Pancreas (tissue), 10 donors: ENCODE measurements around the gene GIMAP4. TPM values are rescaled to one million over a fixed set of nuclear protein-coding genes. Genes with fewer than 3 reads are reported as not detected.
"Not testable (repeated sequence)": the region's sequence is repeated elsewhere in the genome, so short reads cannot be mapped to it uniquely, and the experiment has no call there.

ENCODE experiments used
- ATAC-seq, 4 donors: fragments of 200-7000 bp; cut with Tn5 transposase; one replicate each; pipeline versions ENCODE4 v1.8.0 to v1.9.1; 2020; ENCODE audit warnings: mild to moderate bottlenecking in 4 of 4, moderate library complexity in 4 of 4
- DNase-seq, 6 donors: peaks; one replicate each; pipeline ENCODE4 v3.0.0-alpha.2; 2020
- FAIRE-seq: peaks from 2 replicates; lab custom pipeline; 2012; peaks lifted over from hg19 to GRCh38; lab: Jason Lieb, UNC
- H3K27ac ChIP-seq, 4 donors: fragments of 200-600 bp; sonication (generic); 1 replicate in 3 of 4; 2 replicates in 1 of 4; pipeline versions ENCODE4 v1.5.0 to v1.8.0; 2020
- H3K27me3 ChIP-seq, 4 donors: fragments of 200-600 bp; one replicate each; pipeline ENCODE4 v1.8.0; 2021
- H3K36me3 ChIP-seq, 3 donors: fragments of 200-600 bp; sonication (generic) in 1 of 3; one replicate each; pipeline versions ENCODE4 v1.5.0 to v1.8.0; 2020 to 2021
- H3K4me1 ChIP-seq, 3 donors: fragments of 200-600 bp; one replicate each; pipeline ENCODE4 v1.8.0; 2021
- H3K4me3 ChIP-seq, 4 donors: fragments of 200-600 bp; sonication (generic) in 2 of 4; one replicate each; pipeline versions ENCODE4 v1.5.0 to v1.8.0; 2020 to 2021
- H3K9me3 ChIP-seq, 4 donors: fragments of 200-600 bp; one replicate each; pipeline ENCODE4 v1.8.0; 2021
- CTCF ChIP-seq, 4 donors: fragments of 200-600 bp; sonication (generic) in 3 of 4; IDR thresholded peaks; one replicate each; pipeline versions ENCODE4 v1.5.0 to v1.8.0; 2021; ENCODE audit warnings: antibody characterized with exemption in 4 of 4
- WGBS, 2 donors: extraction: QIAGEN DNeasy Blood & Tissue Kit; methylation state at CpG; one replicate each; pipeline ENCODE4 v1.1.7; 2013; 5-methylcytosine and 5-hydroxymethylcytosine counted together
- intact Hi-C, 3 donors: fragments of 100-400 bp; cut with DNase I; formaldehyde crosslinking; loops; one replicate each; pipeline versions ENCODE4 v1.11.1 to v1.14.2; 2022
- polyA plus RNA-seq, 2 donors: library from polyadenylated mRNA; stranded (reverse); fragments of 200-250 nt; gene quantifications; one replicate each; pipeline ENCODE4 v1.2.3, GENCODE V29; 2013
- total RNA-seq, 6 donors: library from RNA; stranded (reverse); fragmentation: NEBNext Ultra II Directional in 4 of 6; extraction: Animal tissue kit (Norgen Biotek cat#: 25700) in 4 of 6; gene quantifications; one replicate each; pipeline versions ENCODE4 v1.2.1 to v1.2.4, GENCODE V29; 2021 to 2023
- donor health status: healthy with polysubstance abuse.
- donor health status: DM: no; HTN: no; CAD: no; lungs with moderate emphysema.
- donor health status: DM: no; HTN: no; CAD: no.
- donor health status: control.
- donor health status: control.
- donor health status: Bipolar disorder and iron deficiency.
- donor health status: DM: yes; HTN: yes; CAD: no.
- donor health status: DM: no; HTN: no; CAD: no.
- donor health status: DM: no; HTN: no; CAD: no.
- donor health status: DM: yes; HTN: yes; CAD: no.

The GIMAP4 gene
- total and polyA plus RNA-seq, 8 donors: 3.1 to 15.3 (median 6.0) TPM

DNA sequence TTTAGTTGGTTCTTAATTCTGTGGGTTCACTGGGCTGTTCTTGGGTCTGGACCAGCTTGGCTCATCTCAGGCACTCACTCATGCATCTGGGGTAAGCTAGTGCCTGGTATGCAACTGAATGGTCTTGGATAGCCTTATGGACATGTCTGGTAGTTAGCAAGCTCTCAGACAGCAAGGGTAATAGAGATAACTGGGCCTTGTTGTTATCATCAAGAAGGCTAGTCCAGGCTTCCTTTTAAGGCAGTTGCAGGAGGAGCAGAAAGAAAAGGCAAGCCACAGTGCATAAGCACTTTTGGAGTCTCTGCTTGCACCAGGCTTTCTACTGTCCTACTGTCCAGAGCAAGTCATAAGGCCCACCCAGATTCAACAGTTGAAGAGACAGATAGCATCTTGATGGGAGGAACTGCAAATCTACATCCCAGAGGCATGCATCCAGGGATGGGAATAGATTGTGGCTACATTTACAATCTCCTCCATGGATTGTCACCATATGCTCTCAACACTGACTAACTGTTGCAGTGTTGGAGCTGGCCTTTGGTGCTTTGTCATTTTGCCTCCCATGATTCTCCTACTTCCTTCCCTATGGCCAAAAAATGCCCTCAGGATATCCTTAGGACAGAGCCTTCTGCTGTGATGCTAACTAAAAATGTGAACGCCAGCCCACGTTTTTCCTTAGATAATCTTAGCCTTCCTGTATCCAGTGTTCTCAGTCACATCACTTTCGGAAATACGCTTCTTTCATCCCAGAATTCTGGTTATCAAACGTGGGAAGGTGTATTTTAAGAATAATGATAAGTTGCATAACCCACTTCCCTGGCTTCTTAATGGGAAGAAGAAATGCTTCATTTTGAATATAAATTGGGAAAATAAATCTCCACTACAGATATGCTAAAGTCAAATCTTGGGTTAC lies 3.6 kb downstream of the GIMAP4 start:
- WGBS, 2 donors: 63 to 66% methylated on average over 5 of the region's 5 CpGs
- FAIRE-seq: no peak
- no peak overlapping the region for H3K4me3 ChIP-seq

GRCh38 chr7:150572496-150572895 lies 5.3 kb downstream of the GIMAP4 start:
- DNase-seq (no peak), ATAC-seq (no peak), FAIRE-seq (no peak)
- no peaks in the 10 kb centered on the region for H3K9me3 ChIP-seq
- H3K4me1 ChIP-seq: no peaks in the 10 kb centered on the region
- intact Hi-C loops: no loop called here
- no peak overlapping the region for H3K4me3 ChIP-seq
- WGBS, 2 donors: 79 to 87% methylated on average over 10 of the region's 10 CpGs
- H3K27ac ChIP-seq: no peak overlapping the region
- H3K27me3 ChIP-seq: no peaks in the 10 kb centered on the region
- no peaks in the 10 kb centered on the region for H3K36me3 ChIP-seq
- no peak for TF ChIP-seq CTCF (IDR thresholded peaks at IDR 0.05)

More for the DNA sequence above, 3.6 kb downstream of the GIMAP4 start:
- Histone ChIP-seq H3K36me3 (no peaks in the 10 kb centered on the region), H3K4me1 (no peaks in the 10 kb centered on the region), H3K27me3 (no peaks in the 10 kb centered on the region), H3K9me3 (no peaks in the 10 kb centered on the region), H3K27ac (no peak overlapping the region)
- ATAC-seq (no peak), DNase-seq (no peak)
- TF ChIP-seq CTCF (IDR thresholded peaks at IDR 0.05): no peak
- intact Hi-C loops: no loop called here

DNA sequence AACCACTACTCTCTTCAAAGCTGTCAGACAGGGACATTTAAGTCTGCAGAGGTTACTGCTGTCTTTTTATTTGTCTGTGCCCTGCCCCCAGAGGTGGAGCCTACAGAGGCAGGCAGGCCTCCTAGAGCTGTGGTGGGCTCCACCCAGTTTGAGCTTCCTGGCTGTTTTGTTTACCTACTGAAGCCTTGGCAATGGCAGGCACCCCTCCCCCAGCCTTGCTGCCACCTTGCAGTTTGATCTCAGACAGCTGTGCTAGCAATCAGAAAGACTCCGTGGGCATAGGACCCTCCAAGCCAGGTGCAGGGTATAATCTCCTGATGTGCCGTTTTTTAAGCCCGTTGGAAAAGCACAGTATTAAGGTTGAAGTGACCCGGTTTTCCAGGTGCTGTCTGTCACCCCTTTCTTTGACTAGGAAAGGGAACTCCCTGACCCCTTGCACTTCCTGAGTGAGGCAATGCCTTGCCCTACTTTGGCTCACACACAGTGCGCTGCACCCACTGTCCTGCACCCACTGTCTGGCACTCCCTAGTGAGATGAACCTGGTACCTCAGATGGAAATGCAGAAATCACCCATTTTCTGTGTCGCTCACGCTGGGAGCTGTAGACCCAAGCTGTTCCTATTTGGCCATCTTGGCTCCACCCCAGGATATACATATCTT lies 12.9 kb downstream of the GIMAP4 start:
- intact Hi-C loops, H3K4me3 ChIP-seq, ATAC-seq, H3K9me3 ChIP-seq, FAIRE-seq, DNase-seq, H3K4me1 ChIP-seq, H3K27me3 ChIP-seq, H3K36me3 ChIP-seq, H3K27ac ChIP-seq: not testable (repeated sequence)
- 53 to 65% methylated on average over 6 to 7 of the region's 7 CpGs for WGBS, 2 donors

DNA sequence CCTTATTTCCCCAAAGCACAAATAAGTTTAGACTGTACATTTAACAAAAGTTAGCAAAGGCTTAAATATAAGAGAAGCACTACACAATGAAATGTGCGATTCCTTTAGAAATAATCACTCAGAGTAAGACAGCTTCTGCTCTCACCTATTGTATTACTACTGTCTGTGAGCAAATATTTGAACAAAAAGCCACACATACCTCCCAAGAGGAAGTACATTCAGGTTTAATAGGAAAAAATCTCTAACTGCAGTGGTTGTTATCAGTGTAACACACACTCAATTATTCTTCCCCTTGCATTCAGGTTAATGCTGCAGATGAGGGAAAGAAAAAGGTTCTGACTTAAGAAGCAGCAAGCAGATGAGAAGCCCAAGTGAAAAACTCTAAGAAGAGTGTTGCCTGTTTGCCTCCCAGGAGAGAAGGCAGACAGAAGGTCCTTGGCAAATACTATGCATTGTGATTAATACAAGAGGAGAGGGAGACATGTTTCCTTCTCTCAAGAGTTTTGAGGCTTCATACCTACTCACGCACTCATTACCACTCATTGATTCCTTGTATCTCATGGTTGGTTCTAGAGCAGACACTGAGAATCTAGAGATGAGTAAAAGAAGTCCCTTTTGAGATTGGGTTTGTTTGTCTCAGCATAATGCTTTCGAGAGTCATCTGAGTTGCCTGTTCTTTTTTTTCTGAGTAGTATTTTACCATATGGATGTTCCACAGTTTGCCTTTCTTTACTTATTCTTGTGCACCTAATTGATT lies 13.6 kb downstream of the GIMAP4 start:
- Histone ChIP-seq H3K27ac (no peak overlapping the region), H3K4me3 (no peak overlapping the region), H3K9me3 (no peaks in the 10 kb centered on the region), H3K27me3 (no peaks in the 10 kb centered on the region), H3K36me3 (no peaks in the 10 kb centered on the region), H3K4me1 (no peaks in the 10 kb centered on the region)
- no peak for TF ChIP-seq CTCF (IDR thresholded peaks at IDR 0.05)
- intact Hi-C loops: no loop called here
- 60 to 80% methylated on average over 3 of the region's 3 CpGs for WGBS, 2 donors
- ATAC-seq (peak in 2 of 4 donors; percentile 24 to 47), FAIRE-seq (no peak), DNase-seq (no peak)

DNA sequence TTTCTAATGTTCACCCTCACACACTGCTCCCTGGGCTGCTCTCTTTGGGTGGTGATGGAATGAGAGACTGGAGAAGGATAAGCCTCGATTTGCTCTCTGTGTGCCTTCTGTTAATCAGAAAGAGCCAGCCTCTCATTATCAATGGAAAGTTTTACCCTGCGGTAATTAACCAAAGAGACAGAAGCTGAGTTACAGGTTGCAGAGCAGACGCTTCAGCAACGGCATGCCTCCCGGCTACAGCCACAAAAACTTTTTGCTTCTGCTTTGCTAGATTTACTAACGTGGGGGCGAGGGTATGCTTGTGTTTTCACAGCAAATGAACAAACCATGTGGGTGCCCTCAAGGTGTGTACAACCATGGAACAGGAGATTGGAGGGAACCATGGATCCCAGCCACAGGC lies 18.0 kb downstream of the GIMAP4 start:
- ATAC-seq (no peak), DNase-seq (no peak), FAIRE-seq (no peak)
- H3K27me3 ChIP-seq: no peaks in the 10 kb centered on the region
- no peak overlapping the region for H3K4me3 ChIP-seq
- intact Hi-C loops: no loop called here
- 63 to 71% methylated on average over 7 of the region's 7 CpGs for WGBS, 2 donors
- no peak for TF ChIP-seq CTCF (IDR thresholded peaks at IDR 0.05)
- no peak overlapping the region for H3K27ac ChIP-seq
- no peaks in the 10 kb centered on the region for H3K4me1 ChIP-seq
- no peaks in the 10 kb centered on the region for H3K9me3 ChIP-seq
- H3K36me3 ChIP-seq: no peaks in the 10 kb centered on the region
